Memory B cell (primary cell): Measurements from ENCODE around the gene ICA1.
"Not testable (repeated sequence)": the region's sequence is repeated elsewhere in the genome, so short reads cannot be mapped to it uniquely, and the experiment has no call there.

Experiments used
- ATAC-seq: fragments of 150-1000 bp; cut with Tn5 transposase; 2 replicates; pipeline ENCODE4 v1.10.0; 2021; ENCODE audit warnings: low read depth, mild to moderate bottlenecking, moderate library complexity
- DNase-seq, 2 donors: peaks; one replicate each; pipeline ENCODE4 v3.0.0; 2022; ENCODE audit warnings: low spot score in 2 of 2
- H3K27ac Mint-ChIP-seq: one replicate; pipeline ENCODE4 v1.8.0; 2022; ENCODE audit warnings: mild to moderate bottlenecking, moderate library complexity, mixed read lengths
- H3K27me3 Mint-ChIP-seq: one replicate; pipeline ENCODE4 v1.8.0; 2022; ENCODE audit warnings: mixed read lengths
- H3K36me3 Mint-ChIP-seq: one replicate; pipeline ENCODE4 v1.8.0; 2022; ENCODE audit warnings: mild to moderate bottlenecking, mixed read lengths
- H3K4me1 Mint-ChIP-seq: one replicate; pipeline ENCODE4 v1.8.0; 2022; ENCODE audit warnings: mixed read lengths
- H3K4me3 Mint-ChIP-seq: one replicate; pipeline ENCODE4 v1.8.0; 2022; ENCODE audit warnings: mild to moderate bottlenecking, moderate library complexity, mixed read lengths
- H3K9me3 Mint-ChIP-seq: one replicate; pipeline ENCODE4 v1.8.0; 2022; ENCODE audit warnings: mixed read lengths

Gene ICA1

GRCh38 chr7:8254215-8254614, 7.8 kb downstream of the ICA1 start:
- H3K4me1 Mint-ChIP-seq: no peaks in the 10 kb centered on the region
- no peak for DNase-seq
- H3K9me3 Mint-ChIP-seq: no peaks in the 10 kb centered on the region
- no peak for ATAC-seq
- H3K27ac Mint-ChIP-seq: no peak overlapping the region
- H3K27me3 Mint-ChIP-seq: peaks cover 9% of the 10 kb centered on the region
- H3K36me3 Mint-ChIP-seq: no peaks in the 10 kb centered on the region
- no peak overlapping the region for H3K4me3 Mint-ChIP-seq

DNA sequence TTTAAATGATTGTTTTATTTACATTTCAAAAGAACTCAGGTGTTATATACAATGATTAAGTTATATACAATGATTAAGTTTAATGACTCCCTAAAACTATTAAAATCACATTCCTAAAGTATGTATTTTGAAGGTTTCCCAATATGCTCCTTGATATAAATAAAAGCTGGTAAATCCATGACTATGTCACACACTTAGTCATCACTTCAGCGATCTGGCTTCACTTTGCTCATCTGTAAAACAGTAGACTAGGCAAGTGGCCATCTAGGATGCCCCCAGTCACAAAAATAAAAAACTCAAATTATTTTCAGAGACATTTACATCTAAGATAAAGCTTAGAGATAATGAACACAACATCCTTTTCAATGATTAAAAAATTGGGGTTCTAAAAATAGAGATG, 10.8 kb downstream of the ICA1 start:
- Mint-ChIP-seq H3K27ac (no peak overlapping the region), H3K4me1 (no peaks in the 10 kb centered on the region), H3K4me3 (no peak overlapping the region), H3K27me3 (peaks cover 9% of the 10 kb centered on the region), H3K36me3 (no peaks in the 10 kb centered on the region), H3K9me3 (no peaks in the 10 kb centered on the region)
- DNase-seq: no peak
- no peak for ATAC-seq

GRCh38 chr7:8250547-8250946, 11.4 kb downstream of the ICA1 start:
- Mint-ChIP-seq H3K27ac (no peak overlapping the region), H3K27me3 (peaks cover 9% of the 10 kb centered on the region), H3K4me1 (no peaks in the 10 kb centered on the region), H3K36me3 (no peaks in the 10 kb centered on the region), H3K9me3 (no peaks in the 10 kb centered on the region), H3K4me3 (no peak overlapping the region)
- DNase-seq: no peak
- no peak for ATAC-seq

DNA sequence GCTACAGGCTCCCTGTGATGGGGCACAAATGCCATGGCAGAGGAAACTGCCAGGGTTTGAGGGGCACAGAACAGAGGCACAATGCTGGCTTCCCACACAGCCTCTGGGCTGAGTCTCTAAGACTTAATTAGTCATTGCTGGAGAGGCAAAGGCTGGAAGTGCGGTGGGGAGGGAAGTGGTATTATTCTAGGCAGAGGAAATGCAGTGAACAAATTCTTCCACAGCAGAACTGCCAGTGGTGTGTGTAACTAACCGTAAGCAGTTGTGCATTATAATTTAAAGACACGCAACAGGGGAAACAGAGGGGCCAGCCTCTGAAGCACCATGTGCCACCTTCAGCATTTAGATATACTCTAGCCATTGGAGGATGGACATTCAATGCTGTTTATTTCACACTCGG, 12.8 kb downstream of the ICA1 start:
- no peaks in the 10 kb centered on the region for H3K4me1 Mint-ChIP-seq
- no peaks in the 10 kb centered on the region for H3K36me3 Mint-ChIP-seq
- ATAC-seq (no peak), DNase-seq (no peak)
- no peak overlapping the region for H3K4me3 Mint-ChIP-seq
- no peak overlapping the region for H3K27ac Mint-ChIP-seq
- H3K9me3 Mint-ChIP-seq: no peaks in the 10 kb centered on the region
- peaks cover 5% of the 10 kb centered on the region for H3K27me3 Mint-ChIP-seq

- H3K27ac Mint-ChIP-seq: no peak overlapping the region
- DNase-seq (no peak), ATAC-seq (no peak)
- no peaks in the 10 kb centered on the region for H3K4me1 Mint-ChIP-seq
- peaks cover 15% of the 10 kb centered on the region for H3K9me3 Mint-ChIP-seq
- H3K36me3 Mint-ChIP-seq: peaks cover 7% of the 10 kb centered on the region
- peaks cover 5% of the 10 kb centered on the region for H3K27me3 Mint-ChIP-seq
- H3K4me3 Mint-ChIP-seq: no peak overlapping the region
These were observed 15.9 kb downstream of the ICA1 start for GRCh38 chr7:8246020-8246419.

DNA sequence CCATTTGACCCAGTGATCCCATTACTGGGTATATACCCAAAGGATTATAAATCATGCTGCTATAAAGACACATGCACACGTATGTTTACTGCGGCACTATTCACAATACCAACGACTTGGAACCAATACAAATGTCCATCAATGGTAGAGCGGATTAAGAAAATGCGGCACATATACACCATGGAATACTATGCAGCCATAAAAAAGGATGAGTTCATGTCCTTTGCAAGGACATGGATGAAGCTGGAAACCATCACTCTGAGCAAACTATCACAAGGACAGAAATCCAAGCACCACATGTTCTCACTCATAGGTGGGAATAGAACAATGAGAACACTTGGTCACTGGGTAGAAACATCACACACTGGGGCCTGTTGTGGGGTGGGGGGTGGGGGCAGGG, 16.9 kb downstream of the ICA1 start:
- H3K9me3 Mint-ChIP-seq: peaks cover 15% of the 10 kb centered on the region
- not testable (repeated sequence) for H3K4me3 Mint-ChIP-seq, H3K27me3 Mint-ChIP-seq, ATAC-seq, H3K36me3 Mint-ChIP-seq, H3K4me1 Mint-ChIP-seq, H3K27ac Mint-ChIP-seq, DNase-seq

DNA sequence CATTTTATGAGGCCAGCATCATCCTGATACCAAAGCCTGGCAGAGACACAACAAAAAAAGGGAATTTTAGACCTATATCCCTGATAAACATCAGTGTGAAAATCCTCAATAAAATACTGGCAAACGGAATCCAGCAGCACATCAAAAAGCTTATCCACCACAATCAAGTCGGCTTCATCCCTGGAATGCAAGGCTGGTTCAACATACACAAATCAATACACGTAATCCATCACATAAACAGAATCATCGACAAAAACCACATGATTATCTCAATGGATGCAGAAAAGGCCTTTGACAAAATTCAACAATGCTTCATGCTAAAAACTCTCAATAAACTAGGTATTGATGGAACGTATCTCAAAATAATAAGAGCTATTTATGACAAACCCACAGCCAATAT, 18.9 kb downstream of the ICA1 start:
- not testable (repeated sequence) for H3K27ac Mint-ChIP-seq, ATAC-seq, DNase-seq, H3K4me1 Mint-ChIP-seq, H3K4me3 Mint-ChIP-seq, H3K36me3 Mint-ChIP-seq
- peaks cover 15% of the 10 kb centered on the region for H3K9me3 Mint-ChIP-seq
- peaks cover 13% of the 10 kb centered on the region for H3K27me3 Mint-ChIP-seq

DNA sequence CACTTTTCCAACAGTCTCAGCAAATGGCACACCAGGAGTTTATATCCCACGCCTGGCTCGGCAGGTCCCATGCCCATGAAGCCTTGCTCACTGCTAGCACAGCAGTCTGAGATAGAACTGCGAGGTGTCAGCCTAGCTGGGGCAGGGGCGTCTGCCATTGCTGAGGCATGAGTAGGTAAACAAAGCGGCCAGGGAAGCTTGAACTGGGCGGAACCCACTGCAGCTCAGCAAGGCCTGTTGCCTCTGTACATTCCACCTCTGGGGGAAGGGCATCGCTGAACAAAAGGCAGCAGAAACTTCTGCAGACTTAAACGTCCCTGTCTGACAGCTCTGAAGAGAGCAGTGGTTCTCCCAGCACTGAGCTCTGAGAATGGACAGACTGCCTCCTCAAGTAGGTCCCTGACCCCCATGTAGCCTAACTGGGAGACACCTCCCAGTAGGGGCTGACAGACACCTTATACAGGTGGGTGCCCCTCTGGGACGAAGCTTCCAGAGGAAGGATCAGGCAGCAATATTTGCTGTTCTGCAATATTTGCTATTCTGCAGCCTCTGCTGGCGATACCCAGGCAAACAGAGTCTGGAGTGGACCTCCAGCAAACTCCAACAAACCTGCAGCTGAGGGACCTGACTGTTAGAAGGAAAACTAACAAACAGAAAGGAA, 22.1 kb downstream of the ICA1 start:
- H3K27ac Mint-ChIP-seq, H3K4me3 Mint-ChIP-seq, H3K36me3 Mint-ChIP-seq, H3K4me1 Mint-ChIP-seq, ATAC-seq, DNase-seq: not testable (repeated sequence)
- Mint-ChIP-seq H3K9me3 (peaks cover 15% of the 10 kb centered on the region), H3K27me3 (peaks cover 15% of the 10 kb centered on the region)

GRCh38 chr7:8236780-8237407, 25.1 kb downstream of the ICA1 start:
- H3K27ac Mint-ChIP-seq: no peak overlapping the region
- H3K27me3 Mint-ChIP-seq: peaks cover 17% of the 10 kb centered on the region
- DNase-seq (no peak), ATAC-seq (no peak)
- H3K36me3 Mint-ChIP-seq: no peaks in the 10 kb centered on the region
- peaks cover under 1% of the 10 kb centered on the region for H3K9me3 Mint-ChIP-seq
- no peaks in the 10 kb centered on the region for H3K4me1 Mint-ChIP-seq
- no peak overlapping the region for H3K4me3 Mint-ChIP-seq

DNA sequence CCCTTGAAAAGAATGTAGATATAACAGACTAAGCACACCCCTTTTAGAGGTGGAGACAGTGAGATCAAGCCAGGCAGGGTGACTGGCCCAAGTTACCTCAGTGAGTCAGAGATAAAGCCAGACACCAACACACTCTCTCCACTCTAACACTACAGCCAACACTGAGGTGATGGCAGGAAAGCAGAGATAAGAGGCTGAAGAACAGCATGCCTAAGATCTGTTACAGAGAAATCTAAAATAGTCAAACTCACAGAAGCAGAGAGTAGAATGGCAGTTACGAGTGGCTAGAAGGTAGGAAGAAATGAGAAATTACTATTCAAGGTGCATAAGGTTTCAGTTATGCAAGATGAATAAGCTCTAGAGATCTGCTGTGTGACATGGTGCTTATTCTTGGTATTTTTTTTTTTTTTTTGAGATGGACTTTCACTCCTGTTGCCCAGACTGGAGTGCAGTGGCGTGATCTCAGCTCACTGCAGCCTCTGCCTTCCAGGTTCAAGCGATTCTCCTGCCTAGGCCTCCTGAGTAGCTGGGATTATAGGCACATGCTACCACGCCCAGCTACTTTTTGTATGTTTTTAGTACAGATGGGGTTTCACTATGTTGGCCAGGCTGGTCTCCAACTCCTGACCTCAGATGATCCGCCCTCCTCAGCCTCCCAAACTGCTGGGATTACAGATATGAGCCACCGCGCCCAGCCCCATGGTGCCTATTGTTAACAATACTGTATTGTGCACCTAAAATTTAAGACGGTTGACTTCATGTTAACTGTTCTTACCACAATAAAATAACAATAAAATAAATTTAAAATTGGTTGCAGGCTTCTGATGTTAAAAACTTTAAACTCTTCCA, 28.7 kb downstream of the ICA1 start:
- Mint-ChIP-seq H3K27ac (no peak overlapping the region), H3K4me3 (no peak overlapping the region), H3K36me3 (no peaks in the 10 kb centered on the region), H3K27me3 (peaks cover 13% of the 10 kb centered on the region), H3K9me3 (no peaks in the 10 kb centered on the region), H3K4me1 (no peaks in the 10 kb centered on the region)
- DNase-seq (no peak), ATAC-seq (no peak)

- DNase-seq (no peak), ATAC-seq (no peak)
- H3K4me3 Mint-ChIP-seq: no peak overlapping the region
- no peaks in the 10 kb centered on the region for H3K36me3 Mint-ChIP-seq
- no peaks in the 10 kb centered on the region for H3K4me1 Mint-ChIP-seq
- H3K27ac Mint-ChIP-seq: no peak overlapping the region
- H3K27me3 Mint-ChIP-seq: peaks cover 18% of the 10 kb centered on the region
- H3K9me3 Mint-ChIP-seq: no peaks in the 10 kb centered on the region
These were observed 32.0 kb downstream of the ICA1 start for GRCh38 chr7:8229927-8230326.

DNA sequence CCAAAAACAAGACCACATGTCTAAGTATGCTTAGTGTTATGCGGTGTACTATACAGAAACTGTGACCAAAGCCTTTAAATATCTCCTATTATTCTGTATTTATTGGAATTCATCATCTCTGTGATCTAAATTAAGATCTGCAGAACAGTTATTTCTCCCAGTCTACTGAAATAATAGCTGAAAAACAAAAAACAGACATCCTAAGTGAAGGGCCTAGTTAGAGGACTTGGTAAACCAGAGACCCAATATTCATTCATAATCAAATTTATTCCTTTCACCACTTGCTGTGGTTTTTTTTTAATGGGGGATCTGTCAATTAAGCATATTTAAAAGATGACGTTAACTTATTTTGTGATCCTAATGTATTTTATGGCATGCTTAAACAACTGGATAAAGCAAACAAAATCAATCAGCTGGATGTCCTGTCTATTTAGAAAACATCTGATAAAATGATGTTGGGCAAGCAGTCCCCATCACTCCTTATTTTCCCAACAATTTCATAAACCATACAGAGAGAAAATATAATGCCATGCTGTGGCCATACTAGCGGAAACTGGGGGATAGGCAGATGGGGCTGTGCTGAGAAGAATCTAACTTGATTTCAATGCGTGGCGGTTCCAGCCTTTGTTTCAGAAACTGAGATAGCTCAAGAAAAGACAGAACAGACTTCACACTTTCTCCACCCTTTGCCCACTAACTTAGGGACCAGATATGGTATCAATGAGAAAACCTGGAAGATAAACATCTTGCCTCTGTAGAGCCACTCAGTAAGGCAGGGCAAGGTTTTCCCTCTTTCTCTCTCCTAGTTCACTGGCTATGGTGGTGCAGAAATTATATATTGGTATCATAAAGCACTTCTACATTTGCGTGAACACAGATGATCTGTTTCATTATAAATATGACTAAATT, 32.9 kb downstream of the ICA1 start:
- ATAC-seq (no peak), DNase-seq (no peak)
- H3K4me3 Mint-ChIP-seq: no peak overlapping the region
- no peak overlapping the region for H3K27ac Mint-ChIP-seq
- H3K4me1 Mint-ChIP-seq: no peaks in the 10 kb centered on the region
- no peaks in the 10 kb centered on the region for H3K36me3 Mint-ChIP-seq
- H3K27me3 Mint-ChIP-seq: peaks cover 18% of the 10 kb centered on the region
- no peaks in the 10 kb centered on the region for H3K9me3 Mint-ChIP-seq

DNA sequence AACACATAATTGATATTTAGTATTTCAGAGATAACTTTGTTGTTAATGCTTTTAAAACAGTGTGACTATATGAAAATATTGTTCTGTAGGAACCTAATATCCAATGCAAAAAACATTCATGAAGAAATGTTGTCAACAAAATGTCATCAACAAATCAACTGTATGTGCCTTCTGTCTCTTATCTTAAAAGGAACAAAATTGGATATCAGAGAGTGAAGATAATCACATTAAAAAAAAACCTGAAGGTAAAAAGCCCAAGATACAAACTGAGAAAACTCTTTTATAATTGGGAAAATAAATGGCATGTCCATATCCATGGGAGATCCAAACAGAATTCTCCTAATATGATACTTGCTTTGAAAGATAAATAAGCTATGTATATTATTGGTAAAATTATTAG, 33.9 kb downstream of the ICA1 start:
- ATAC-seq (no peak), DNase-seq (no peak)
- Mint-ChIP-seq H3K27ac (no peak overlapping the region), H3K36me3 (no peaks in the 10 kb centered on the region), H3K27me3 (peaks cover 16% of the 10 kb centered on the region), H3K4me1 (no peaks in the 10 kb centered on the region), H3K9me3 (no peaks in the 10 kb centered on the region), H3K4me3 (no peak overlapping the region)

GRCh38 chr7:8227261-8227660, 34.7 kb downstream of the ICA1 start:
- DNase-seq (no peak), ATAC-seq (no peak)
- Mint-ChIP-seq H3K4me3 (no peak overlapping the region), H3K9me3 (no peaks in the 10 kb centered on the region), H3K36me3 (no peaks in the 10 kb centered on the region), H3K27ac (no peak overlapping the region), H3K27me3 (peaks cover 14% of the 10 kb centered on the region), H3K4me1 (no peaks in the 10 kb centered on the region)
